GM20000 (cell line): ENCODE data around the gene AFG1L.
A peak's percentile ranks its signal among the peaks of the same experiment; 100 is the strongest.
"Not testable (repeated sequence)": the region's sequence is repeated elsewhere in the genome, so short reads cannot be mapped to it uniquely, and the experiment has no call there.

Source experiments
- DNase-seq: peaks from one replicate; pipeline ENCODE4 v3.0.0; 2012; ENCODE audit warnings: low spot score
- CTCF ChIP-seq: IDR thresholded peaks from 2 replicates; pipeline ENCODE4 v1.5.1; 2012; ENCODE audit warnings: mild to moderate bottlenecking, control low read depth; ENCODE audit errors: extremely low read depth, missing control alignments

The AFG1L gene

DNA sequence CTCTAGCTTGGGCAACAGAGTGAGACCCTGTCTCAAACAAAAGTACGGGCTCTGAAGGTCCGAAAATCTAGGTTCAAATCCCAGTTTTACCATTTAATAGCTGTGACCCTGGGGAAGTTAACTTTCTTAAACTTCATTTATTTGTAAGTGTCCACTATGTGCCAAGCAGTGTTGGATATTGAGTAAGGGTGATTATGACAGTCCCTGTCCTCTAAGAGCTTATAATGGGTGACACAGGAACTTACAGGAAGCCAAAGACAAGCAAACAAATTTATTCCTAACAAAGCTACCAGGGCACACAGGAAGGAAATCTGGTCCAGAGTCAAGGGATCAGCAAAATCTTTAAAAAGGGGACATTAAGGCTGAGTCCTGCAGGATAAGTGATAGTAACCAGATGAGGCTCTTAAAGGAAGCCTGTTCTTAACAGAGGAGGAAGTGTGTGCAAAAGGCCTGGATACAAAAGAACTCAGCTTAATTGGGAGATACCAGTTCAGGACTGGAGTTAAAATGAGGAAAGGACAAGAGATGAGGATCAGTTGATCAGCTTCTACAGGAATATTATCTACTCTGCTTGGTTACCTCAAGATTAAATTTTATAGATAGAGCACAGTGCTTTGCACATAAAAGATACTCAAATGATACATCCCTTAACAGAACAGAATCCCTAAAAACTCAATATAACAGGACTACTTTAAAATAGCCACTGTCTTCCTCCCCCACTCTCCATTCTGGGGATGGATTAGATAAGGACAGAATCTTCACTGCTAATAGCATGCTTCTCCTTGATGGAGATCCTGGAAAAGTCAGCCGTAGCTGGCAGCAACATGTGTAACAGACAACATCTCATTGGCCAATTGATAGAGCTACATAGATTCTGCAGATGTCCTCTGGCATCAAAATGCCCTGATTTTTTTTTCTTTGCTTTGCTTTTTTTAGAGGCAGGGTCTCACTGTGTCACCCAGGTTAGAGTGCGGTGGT, 40.1 kb upstream of the AFG1L start:
- TF ChIP-seq CTCF: no peak
- no peak for DNase-seq

- peak; percentile 64 for DNase-seq
Measured at GRCh38 chr6:108260126-108260808, 34.6 kb upstream of the AFG1L start.

GRCh38 chr6:108260809-108261569, 33.9 kb upstream of the AFG1L start, which contains the start of gene SNX3:
Gene SNX3, minus strand, starts transcription at chr6:108261040. Its CDS starts 119 bp downstream, at chr6:108260921.
- TF ChIP-seq CTCF: no peak

More at GRCh38 chr6:108260126-108260808, 34.6 kb upstream of the AFG1L start:
- no peak for TF ChIP-seq CTCF

GRCh38 chr6:108263371-108263770, 31.5 kb upstream of the AFG1L start:
- DNase-seq: no peak
- no peak for TF ChIP-seq CTCF

More at GRCh38 chr6:108260809-108261569, 33.9 kb upstream of the AFG1L start, which contains the start of gene SNX3:
- peak; percentile 97 for DNase-seq

- DNase-seq: no peak
- TF ChIP-seq CTCF: no peak
Measured at GRCh38 chr6:108268845-108269244, 26.0 kb upstream of the AFG1L start.

GRCh38 chr6:108269955-108270354, 24.9 kb upstream of the AFG1L start:
- DNase-seq: not testable (repeated sequence)

GRCh38 chr6:108274546-108274945, 20.3 kb upstream of the AFG1L start:
- TF ChIP-seq CTCF: no peak
- no peak for DNase-seq
